Hypothalamus (tissue), 51 donors: ENCODE results near the gene CCDC88A.
"Not testable (repeated sequence)": the region's sequence is repeated elsewhere in the genome, so short reads cannot be mapped to it uniquely, and the experiment has no call there.

Experiments
- DNase-seq, 51 donors: peaks; one replicate each; lab custom pipeline; 2025; lab: John Stamatoyannopoulos, UW

CCDC88A gene, protein sequence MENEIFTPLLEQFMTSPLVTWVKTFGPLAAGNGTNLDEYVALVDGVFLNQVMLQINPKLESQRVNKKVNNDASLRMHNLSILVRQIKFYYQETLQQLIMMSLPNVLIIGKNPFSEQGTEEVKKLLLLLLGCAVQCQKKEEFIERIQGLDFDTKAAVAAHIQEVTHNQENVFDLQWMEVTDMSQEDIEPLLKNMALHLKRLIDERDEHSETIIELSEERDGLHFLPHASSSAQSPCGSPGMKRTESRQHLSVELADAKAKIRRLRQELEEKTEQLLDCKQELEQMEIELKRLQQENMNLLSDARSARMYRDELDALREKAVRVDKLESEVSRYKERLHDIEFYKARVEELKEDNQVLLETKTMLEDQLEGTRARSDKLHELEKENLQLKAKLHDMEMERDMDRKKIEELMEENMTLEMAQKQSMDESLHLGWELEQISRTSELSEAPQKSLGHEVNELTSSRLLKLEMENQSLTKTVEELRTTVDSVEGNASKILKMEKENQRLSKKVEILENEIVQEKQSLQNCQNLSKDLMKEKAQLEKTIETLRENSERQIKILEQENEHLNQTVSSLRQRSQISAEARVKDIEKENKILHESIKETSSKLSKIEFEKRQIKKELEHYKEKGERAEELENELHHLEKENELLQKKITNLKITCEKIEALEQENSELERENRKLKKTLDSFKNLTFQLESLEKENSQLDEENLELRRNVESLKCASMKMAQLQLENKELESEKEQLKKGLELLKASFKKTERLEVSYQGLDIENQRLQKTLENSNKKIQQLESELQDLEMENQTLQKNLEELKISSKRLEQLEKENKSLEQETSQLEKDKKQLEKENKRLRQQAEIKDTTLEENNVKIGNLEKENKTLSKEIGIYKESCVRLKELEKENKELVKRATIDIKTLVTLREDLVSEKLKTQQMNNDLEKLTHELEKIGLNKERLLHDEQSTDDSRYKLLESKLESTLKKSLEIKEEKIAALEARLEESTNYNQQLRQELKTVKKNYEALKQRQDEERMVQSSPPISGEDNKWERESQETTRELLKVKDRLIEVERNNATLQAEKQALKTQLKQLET (N-terminal part only)

DNA sequence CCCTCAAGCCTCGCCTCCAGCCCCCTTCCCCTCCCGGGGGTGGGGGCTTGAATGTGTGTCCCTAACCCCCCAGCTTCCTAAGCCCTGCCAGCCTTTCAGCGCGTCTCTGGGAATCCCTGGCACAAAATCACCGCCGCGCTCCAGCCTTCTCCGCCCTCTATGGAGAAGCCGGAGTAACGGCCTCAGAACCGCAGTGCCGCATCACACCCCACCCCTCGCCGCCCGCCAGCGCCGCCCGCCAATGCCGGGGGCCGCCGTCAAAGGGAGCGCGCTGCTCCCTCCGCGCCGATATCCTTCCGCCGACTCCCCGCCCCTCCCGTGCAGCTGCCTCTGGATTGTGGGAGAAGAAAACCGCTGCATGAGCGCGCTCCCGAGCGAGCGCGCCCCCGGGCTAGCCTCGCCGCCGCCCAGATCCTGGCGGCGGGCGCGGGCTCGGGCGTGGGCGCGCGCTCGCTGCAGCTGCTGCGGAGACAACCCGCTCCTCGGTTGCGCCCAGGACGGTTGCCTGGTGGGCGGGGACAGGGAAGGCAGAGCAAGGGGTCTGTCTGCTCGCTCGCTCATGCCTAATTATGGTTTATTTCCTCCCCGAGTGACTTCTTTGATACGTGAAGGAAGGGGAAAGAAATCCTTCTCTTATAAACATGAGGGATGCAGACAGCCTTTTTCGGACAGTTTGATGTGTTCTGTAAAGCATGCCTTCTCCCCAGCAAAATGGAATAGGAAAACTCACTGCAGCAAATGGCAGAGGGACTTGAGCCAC lies at the start of gene CCDC88A:
Gene CCDC88A, minus strand, starts transcription at position 178 of the 760 bp plus-strand sequence. CDS start 777 bp downstream, outside the sequence.
- peak; percentile 75 to 97 (median 92) for DNase-seq

DNA sequence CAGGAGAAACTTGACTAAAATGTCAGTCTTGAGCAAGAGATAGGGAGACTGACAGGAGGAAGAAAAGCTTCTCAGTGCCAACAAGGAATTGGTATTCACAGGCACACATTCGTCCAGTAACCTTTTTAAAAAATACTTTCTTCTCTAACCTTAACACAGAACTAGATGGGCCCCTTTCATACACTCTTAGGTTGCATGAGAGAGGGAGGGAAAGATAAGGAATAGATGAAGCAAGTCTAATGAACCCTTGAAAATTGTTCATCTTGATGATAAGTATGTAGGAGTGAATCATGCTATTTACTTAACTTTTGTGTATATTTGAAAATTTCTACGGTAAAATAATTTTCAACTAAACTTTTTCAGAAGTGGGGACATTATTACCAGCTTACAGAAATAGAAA lies 42.0 kb upstream of the CCDC88A start:
- no peak for DNase-seq

DNA sequence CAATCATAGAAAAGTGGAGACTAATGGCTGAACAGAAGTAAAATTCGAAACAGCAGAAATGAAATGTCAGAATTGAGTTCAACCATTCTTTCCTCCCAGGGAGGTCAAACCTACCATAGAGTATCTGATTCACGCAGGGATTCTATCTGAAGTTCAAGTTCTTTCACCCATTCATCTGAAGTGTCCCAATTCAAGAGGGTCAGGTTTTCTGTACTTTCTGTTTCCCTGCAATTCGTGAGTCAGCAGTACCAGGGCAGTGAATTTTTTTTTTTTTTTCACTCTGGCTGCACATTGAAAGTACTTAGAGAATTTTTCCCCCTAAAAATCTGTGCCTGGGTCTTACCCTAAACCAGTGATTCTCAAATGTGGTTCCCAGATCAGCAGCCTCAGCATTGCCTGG lies 40.9 kb upstream of the CCDC88A start:
- DNase-seq, result no peak

DNA sequence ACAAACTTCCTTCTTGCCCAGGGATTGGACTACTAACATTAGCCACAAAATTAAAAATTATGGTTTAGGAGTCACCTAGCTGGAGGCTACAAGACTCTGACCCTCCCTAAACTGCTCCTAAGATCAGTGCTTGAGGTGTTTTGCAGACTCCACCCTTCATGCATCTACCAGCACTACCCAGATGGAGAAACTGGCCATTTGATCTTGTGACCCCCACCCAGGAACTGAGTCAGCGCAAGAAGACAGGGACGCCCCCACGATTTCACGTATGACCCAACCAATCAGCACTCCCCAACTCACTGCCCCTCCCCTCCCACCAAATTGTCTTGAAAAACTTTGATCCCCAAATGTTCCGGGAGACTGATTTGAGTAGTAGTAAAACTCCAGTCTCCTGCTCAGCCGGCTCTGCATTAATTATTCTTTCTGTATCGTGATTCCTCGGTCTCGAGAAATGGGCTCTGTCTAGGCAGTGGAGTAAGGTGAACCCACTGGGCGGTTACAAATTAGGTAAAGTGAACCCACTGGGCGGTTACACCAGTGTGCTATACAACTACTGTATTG lies 40.1 kb upstream of the CCDC88A start:
- no peak for DNase-seq

DNA sequence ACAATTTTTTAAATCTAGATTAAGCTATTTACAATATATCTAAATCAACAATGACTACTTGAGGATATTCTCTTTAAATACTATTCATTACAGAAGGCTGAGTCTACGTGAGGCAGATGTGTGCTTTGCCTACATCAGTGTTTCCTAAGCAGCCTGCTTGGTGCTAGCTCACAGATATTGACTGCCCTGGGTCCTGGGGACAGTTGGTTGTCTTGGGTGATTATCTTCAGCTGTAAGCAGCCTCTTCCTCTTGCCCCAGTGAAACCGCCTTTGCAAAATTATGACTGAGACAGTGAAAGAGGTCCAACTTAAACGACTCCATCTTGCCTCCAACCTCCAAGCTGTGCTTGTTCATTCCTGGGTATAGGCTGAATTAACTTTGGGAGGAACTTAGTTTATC lies 39.6 kb upstream of the CCDC88A start:
- no peak for DNase-seq

DNA sequence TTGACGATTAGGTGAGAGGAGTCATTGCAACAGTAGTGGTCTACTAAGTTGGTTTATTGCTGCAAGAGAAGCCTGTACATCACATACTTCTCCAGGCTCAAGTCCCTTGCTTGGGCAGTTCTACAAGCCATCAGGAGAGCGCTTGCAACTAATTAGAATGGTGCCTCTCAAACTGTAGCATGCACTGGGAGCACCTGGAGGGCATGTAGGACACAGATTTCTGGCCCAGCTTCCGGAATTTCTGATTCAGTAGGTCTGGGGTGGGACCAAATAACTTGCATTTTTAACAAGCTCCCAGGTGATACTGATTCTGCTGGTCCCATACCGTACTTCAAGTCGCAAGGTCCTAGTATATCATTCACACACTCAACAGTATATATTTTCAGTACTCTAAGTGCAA lies 34.5 kb upstream of the CCDC88A start:
- no peak for DNase-seq

DNA sequence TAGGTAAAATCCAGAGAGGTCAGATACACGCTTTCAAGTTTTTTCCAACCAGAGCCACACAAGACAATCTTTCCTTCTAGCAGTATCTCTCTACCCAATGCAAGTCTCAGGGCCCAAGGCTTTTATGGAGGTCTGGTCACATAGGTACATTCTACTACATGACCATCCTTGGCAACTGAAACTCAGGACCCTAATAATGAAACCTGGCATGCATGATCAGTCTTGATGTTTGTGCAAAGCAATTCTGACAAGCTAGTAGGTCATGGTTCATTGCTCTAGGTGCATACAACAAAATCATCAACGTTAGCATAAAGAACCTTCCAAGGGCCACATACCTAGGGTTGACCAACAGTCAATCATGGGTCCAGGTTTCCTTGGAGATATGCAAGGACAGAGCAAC lies 33.2 kb upstream of the CCDC88A start:
- no peak for DNase-seq

DNA sequence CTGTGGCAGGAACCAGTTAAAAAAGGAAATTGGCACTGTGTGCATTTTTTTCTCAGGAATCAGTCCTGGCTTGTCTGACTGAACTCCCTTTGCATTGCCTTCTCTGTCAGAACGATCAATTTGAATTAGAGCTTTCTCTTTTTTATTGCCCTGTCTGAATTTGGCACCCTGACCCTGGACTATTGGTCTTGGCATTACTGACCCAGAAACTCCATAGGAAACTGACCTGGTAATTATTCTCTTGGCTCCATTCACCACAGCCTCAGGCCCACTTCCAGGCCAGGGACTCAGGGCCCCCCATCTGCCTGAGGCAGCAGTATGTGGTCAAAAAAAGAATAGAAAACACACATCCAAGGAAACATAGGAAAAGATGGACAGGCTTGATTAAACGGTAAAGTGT lies 32.0 kb upstream of the CCDC88A start:
- DNase-seq, result no peak

DNA sequence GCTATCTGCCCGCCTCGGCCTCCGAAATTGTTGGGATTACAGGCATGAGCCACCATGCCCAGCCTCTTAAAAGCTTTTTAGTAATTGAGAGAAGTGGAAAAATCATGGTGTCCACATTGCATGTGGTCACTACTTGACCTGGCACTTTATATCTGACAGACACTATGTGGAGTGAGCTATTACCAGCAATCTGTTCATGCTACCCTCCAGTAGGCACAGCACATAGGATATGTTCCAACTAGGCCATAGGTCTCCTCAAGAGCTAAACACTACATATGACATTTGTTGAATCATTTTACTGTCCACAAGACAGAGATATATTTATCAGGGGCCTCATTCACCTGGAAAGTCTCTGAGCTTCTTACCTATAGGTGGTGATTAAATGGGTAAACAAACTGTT lies 30.4 kb upstream of the CCDC88A start:
- not testable (repeated sequence) for DNase-seq

DNA sequence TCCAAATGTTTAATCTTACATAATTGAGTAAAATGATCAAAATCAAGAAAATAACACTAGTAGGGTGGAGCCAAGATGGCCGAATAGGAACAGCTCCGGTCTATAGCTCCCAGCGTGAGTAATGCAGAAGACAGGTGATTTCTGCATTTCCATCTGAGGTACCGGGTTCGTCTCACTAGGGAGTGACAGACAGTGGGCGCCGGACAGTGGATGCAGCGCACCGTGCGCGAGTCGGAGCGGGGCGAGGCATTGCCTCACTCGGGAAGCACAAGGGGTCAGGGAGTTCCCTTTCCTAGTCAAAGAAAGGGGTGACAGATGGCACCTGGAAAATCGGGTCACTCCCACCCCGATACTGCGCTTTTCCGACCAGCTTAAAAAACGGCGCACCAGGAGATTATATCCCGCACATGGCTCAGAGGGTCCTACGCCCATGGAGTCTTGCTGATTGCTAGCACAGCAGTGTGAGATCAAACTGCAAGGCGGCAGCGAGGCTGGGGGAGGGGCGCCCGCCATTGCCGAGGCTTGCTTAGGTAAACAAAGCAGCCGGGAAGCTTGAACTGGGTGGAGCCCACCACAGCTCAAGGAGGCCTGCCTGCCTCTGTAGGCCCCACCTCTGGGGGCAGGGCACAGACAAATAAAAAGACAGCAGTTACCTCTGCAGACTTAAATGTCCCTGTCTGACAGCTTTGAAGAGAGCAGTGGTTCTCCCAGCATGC lies 22.5 kb upstream of the CCDC88A start:
- DNase-seq, result not testable (repeated sequence)

DNA sequence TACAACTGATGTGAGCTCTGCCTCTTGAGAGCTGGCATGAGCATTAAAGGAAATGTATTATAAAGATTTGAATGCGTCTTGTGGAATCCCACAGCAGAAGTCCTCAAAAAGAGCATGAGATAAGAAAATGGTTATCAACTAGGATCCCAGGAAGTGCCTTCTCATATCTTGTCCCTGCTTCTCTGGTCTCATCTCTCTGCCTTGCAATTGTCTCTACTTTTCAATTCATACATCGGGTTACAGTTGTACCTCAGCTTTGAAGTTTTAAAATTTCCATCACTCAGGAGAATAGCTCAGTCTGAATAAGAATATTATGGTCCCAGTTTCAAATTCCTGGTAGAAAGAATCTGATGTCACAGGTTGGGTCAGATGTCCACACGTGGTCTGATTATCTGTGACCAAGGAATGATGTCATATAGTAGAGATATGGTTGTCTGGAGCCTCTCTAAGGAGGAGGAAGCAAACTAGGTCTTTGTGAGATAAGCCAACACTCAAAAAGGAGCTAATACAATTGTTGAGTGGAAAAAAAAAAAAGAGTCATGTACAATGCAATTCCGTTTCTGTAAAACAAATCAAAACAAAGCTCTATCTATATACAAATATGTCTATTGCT lies 21.7 kb upstream of the CCDC88A start:
- DNase-seq, result no peak

DNA sequence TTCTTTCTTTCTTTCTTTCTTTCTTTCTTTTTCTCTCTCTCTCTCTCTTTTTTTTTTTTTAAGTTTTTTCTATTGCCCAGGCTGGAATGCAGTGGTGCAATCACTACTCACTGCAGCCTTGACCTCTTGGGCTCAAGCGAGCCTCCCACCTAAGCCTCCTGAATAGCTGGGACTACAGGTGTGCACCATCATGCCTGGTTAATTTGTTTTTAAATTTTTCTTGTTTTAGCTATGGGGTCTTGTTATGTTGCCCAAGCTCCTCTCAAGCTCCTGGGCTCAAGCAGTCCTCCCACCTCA lies 19.4 kb upstream of the CCDC88A start:
- DNase-seq, result no peak

DNA sequence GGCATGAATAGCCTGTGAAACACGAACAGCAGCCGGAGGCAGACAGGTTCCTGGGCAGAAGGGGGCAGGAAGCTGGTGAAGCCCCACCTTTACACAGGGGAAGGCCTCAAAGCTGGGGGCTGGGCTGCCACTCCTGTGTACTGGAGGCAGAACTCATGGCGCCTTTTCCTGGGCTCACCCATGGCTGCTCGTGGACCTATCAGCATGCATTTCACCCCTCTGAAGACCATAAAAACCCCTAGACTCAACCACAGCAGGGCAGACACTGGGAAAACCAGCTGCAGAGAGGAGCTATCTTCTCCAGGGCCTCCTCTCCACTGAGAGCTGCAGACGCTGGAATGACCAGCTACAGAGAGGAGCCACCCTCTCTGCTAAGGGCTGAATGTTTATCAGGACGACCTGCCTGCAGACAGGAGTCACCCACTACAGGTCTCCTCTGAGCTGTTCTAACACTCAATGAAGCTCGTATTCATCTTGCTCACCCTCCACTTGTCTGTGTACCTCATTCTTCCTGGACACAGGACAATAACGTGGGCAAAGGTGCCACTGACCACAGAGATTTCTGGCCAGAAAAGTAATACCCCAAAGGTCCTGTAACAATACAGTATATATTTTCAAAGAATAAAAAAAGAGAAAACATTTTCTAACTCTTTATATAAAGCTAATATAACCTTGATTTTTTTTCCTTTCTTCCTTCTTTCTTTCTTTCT lies 18.9 kb upstream of the CCDC88A start:
- DNase-seq, result no peak

DNA sequence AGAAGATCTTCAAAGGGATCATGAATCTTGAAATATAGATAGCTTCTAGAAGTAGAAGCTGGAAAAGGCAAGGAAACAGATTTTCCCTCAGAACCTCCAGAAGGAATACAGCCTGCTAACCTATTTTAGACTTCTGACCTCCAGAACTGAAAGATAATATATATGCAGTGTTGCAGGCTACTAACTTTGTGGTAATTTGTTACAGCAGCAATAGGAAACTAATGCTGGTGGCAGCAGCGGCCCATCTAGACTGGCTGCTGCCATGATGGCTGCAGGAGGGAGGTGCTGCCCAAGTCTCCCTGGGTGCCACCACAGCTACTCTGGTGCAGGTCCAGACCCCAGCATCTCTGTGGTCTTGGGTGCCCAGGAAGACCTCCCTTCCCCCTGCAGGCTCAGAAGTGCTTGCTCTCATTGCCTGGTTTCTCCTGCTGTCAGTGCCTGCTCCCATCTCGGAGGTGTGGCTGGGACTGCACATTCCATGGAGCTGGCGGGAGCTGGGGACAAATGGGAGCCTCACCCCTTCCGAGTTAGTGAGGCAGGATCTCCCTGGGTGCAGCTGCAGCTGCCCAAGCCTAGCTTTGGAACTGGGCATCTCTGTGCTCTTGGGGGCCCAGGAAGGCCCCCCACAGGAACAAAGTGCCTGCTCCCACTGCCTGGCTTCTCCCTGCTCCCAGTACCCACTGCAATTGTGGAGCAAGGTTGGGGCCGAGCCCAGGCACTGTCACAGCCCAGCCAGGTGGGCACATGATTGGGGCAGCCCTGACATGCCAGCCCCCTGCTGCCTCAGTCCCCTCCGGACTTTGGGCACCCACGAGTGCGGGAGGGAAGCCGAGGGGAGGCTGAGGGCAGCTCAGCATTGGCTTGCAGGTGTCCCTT lies 18.1 kb upstream of the CCDC88A start:
- DNase-seq, result no peak

DNA sequence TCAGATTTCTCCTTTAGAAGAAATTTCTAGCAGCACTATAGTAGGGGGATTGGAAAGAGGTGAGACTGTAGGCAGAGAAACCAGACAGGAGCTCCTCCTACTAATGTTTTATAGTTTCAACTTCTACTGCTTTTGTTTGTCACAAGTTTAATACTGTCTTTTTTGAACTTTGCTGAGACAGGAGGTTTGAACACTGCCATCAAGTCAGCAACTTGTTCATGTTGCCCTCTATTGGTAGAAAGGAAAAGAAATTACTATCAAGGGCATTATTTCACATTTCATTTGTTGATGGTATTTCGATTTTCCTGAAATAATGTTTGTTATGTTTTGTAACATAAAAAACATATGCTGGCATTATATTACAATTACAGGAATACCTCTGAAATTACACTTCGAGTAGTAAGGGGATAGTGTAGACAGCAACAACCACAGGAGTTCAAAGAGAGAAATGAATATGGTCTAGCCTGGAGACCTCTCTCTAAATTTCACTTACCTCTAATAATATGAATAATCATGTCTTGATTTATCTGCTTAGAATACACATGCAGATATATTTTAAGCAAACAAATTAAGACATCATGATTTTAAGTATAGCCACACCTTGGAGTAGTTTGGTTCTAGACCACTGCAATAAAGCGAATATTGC lies 12.4 kb upstream of the CCDC88A start:
- DNase-seq, result peak in 1 of 51 donors; percentile 35

DNA sequence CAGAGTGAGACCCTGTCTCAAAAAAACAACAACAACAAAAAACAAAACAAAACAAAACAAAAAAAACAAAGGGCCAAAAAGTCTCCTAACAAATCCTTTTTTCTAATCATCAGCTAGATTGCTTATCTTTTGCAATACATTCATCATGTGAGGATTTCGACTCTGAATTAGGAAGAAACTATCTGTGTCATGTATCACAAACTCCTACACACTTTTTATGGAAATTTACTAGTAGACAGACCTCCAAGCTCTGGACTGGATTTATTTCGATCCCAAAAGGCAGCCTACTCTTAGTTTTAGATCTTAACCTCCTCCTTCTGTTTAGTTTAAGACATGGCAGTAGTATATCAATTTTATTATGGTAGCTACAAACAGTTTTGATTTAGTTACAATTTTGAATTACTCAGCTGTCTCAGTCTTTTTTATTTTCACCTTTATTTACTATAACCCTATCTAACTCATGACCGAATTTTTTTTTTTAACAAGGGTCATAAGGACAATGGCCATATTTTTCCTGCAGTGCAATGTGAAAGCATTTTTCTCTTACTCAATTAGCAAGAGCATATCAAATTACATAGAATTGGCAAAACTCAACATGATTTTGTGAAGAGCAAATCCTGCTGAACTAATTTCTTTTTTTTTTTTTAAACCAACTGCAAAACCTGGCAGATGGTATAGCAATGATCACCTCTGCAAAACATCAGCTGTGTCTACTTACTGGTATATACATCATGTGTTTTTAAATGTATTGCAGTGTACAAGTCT lies 10.7 kb upstream of the CCDC88A start:
- DNase-seq, result no peak
